ENCODE results near the gene MORC4.

DNA sequence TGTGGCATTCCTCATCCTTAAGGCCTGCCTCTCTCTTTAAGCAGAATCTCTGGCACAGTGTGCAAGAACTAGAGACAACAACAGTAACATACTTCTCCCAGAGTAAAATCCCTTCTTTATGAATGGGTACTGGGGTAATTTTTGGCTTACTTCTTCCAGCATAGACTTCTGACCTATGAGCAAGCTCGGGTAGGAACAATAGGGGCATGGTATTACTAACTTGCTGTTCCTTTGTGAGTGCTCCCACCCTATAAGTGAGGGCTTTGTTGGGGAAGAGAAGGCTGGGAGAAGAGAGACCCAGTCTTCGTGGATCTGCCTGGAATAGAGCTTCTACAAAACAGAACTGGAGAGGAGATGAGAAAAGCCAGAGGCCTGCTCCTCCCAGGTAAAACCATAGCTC is 49.6 kb downstream of the MORC4 start:
- TF ChIP-seq, protein P1, sequence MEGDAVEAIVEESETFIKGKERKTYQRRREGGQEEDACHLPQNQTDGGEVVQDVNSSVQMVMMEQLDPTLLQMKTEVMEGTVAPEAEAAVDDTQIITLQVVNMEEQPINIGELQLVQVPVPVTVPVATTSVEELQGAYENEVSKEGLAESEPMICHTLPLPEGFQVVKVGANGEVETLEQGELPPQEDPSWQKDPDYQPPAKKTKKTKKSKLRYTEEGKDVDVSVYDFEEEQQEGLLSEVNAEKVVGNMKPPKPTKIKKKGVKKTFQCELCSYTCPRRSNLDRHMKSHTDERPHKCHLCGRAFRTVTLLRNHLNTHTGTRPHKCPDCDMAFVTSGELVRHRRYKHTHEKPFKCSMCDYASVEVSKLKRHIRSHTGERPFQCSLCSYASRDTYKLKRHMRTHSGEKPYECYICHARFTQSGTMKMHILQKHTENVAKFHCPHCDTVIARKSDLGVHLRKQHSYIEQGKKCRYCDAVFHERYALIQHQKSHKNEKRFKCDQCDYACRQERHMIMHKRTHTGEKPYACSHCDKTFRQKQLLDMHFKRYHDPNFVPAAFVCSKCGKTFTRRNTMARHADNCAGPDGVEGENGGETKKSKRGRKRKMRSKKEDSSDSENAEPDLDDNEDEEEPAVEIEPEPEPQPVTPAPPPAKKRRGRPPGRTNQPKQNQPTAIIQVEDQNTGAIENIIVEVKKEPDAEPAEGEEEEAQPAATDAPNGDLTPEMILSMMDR (IDR thresholded peaks at IDR 0.05 in 8 of 11, conservative IDR thresholded peaks at IDR 0.05 in 3 of 11), result no peak
- no peak for TF ChIP-seq POLR2A (IDR thresholded peaks at IDR 0.05)

Data from spleen (tissue), 7 donors.